ENCODE measurements around the gene UBAC2.
A peak's percentile ranks its signal among the peaks of the same experiment; 100 is the strongest.

The UBAC2 gene

DNA sequence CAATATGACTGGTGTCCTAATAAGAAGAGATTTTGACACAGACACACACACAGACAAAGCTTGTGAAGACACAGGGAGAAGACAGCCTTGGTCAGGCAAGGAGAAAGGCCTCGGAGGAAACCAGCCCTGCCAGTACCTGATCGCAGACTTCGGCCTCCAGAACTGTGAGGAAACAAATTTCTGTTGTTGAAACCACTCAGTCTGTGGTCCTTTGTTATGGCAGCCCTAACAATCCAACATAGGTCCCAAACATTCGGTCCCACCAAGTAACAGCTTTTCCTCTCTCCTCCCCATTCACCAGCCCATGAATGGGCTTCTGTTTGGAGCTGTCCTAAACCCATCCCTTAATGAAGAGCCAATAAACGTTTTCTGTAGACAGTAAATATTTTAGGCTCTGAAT lies 36.4 kb upstream of the UBAC2 start:
- Histone ChIP-seq H3K27ac (ENCODE audit: low read length) (no peak overlapping the region), H3K9me3 (ENCODE audit: control insufficient read depth in 1 of 2, low read length in 2 of 2) (no peaks in the 10 kb centered on the region), H3K4me1 (ENCODE audit: control insufficient read depth in 1 of 2, insufficient read depth in 2 of 2, low read length in 2 of 2) (no peaks in the 10 kb centered on the region), H3K27me3 (ENCODE audit: low read depth, low read length) (no peaks in the 10 kb centered on the region), H3K4me3 (ENCODE audit: low read depth in 1 of 2, low read length in 2 of 2) (no peak overlapping the region), H3K36me3 (ENCODE audit: control insufficient read depth in 1 of 2, insufficient read depth in 2 of 2, low read length in 2 of 2) (no peaks in the 10 kb centered on the region)

DNA sequence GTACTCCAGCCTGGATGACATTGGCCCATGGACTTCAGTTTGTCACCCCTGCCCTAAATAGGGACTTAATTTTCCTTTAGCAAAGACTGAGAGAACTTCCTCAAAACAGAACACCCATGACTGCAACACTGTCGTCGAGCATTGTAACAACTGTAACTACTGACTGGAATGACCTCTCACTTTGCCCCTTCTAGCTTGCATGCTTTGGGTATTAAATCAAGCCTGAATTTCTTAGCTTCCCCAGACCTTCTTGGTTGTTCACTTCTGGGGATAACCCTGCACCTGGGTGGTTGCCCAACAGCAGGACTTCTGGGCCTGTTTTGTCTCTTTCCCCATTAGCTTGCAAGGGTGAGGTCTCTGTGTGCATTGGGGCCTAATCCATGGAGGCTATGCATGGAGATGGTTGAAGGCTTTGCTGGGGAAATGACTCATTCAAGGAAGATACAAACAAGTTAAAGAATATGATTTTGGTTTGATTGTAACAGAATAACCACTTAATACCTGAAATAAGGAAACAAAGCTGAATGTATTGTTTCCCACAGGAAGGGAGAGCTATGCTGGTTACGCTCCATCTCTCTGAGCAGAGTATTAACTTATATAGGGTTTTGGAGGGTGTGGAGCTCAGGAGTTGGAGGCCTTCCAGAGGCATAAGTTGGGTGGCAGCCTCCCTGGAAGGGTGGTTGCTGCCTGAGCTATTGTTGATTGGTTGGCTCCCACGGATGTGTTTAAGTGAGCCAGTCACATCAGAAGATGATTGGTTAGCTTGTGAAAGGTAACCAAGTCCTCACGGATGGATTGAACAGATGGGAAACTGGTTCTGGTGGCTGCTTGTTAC lies 34.7 kb upstream of the UBAC2 start:
- Histone ChIP-seq H3K27me3 (ENCODE audit: low read depth, low read length) (no peaks in the 10 kb centered on the region), H3K4me1 (ENCODE audit: control insufficient read depth in 1 of 2, insufficient read depth in 2 of 2, low read length in 2 of 2) (no peaks in the 10 kb centered on the region), H3K9me3 (ENCODE audit: control insufficient read depth in 1 of 2, low read length in 2 of 2) (no peaks in the 10 kb centered on the region), H3K4me3 (ENCODE audit: low read depth in 1 of 2, low read length in 2 of 2) (no peak overlapping the region), H3K36me3 (ENCODE audit: control insufficient read depth in 1 of 2, insufficient read depth in 2 of 2, low read length in 2 of 2) (no peaks in the 10 kb centered on the region), H3K27ac (ENCODE audit: low read length) (no peak overlapping the region)

DNA sequence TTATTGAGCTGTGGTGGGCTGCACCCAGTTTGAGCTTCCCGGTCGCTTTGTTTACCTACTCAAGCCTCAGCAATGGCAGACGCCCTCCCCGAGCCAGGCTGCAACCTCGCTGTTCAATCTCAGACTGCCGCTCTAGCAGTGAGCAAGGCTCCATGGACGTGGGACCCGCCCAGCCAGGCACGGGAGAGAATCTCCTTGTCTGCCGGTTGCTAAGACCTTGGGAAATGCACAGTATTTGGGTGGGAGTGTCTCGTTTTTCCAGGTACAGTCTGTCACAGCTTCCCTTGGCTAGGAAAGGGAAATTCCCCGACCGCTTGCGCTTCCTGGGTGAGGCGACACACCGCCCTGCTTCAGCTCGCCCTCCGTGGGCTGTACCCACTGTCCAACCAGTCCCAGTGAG lies 27.7 kb upstream of the UBAC2 start:
- Histone ChIP-seq H3K27me3 (ENCODE audit: low read depth, low read length) (peaks cover 4% of the 10 kb centered on the region), H3K27ac (ENCODE audit: low read length) (no peak overlapping the region), H3K4me3 (ENCODE audit: low read depth in 1 of 2, low read length in 2 of 2) (no peak overlapping the region), H3K4me1 (ENCODE audit: control insufficient read depth in 1 of 2, insufficient read depth in 2 of 2, low read length in 2 of 2) (no peaks in the 10 kb centered on the region), H3K9me3 (ENCODE audit: control insufficient read depth in 1 of 2, low read length in 2 of 2) (no peaks in the 10 kb centered on the region), H3K36me3 (ENCODE audit: control insufficient read depth in 1 of 2, insufficient read depth in 2 of 2, low read length in 2 of 2) (no peaks in the 10 kb centered on the region)

DNA sequence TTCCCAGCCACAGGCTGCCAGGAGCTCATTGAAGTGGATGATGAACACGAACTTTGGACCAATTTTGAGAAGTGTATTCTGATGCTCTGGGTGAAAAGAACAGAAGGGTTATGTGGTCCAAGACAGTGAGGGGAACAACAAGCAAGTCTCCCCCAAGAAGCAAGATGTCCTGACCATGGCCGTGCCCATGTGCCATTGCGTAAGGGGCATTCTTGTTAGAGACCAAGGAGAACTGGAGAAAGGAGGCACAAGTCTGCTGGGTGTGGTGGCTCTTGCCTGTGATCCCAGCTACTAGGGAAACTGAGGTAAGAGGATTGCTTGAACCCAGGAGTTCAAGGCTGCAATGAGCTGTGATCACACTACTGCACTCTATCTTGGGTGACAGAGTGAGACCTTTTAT lies 27.0 kb upstream of the UBAC2 start:
- Histone ChIP-seq H3K4me1 (ENCODE audit: control insufficient read depth in 1 of 2, insufficient read depth in 2 of 2, low read length in 2 of 2) (no peaks in the 10 kb centered on the region), H3K27ac (ENCODE audit: low read length) (no peak overlapping the region), H3K9me3 (ENCODE audit: control insufficient read depth in 1 of 2, low read length in 2 of 2) (no peaks in the 10 kb centered on the region), H3K27me3 (ENCODE audit: low read depth, low read length) (peaks cover 4% of the 10 kb centered on the region), H3K36me3 (ENCODE audit: control insufficient read depth in 1 of 2, insufficient read depth in 2 of 2, low read length in 2 of 2) (no peaks in the 10 kb centered on the region), H3K4me3 (ENCODE audit: low read depth in 1 of 2, low read length in 2 of 2) (no peak overlapping the region)

DNA sequence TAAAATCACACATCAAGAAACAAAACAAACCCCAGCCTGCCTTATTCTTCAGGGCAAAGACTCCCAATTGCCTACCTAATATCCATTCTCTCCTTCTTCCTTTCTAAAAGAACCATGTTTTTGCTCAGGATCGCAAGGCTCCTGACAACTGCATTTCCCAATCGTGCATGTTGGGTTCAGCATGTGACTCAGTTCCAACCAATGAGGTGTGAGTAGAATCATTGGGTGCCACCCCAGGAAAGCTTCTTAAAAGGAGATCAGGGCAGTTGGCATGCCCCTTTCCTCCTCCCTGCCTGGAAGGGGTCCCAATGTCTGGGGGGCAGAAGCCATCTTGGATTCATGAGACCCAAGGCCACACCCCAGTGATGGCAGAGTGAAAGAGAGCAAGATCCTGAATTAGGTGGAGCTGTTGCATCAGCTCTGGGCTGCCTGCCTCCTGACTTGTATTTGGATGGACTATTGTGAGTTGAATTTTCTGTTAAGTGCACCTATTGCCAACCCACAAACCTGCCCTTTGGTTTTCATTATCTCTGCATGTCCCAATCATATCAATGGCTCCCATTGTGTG lies 26.0 kb upstream of the UBAC2 start:
- peaks cover 4% of the 10 kb centered on the region for H3K27me3 ChIP-seq (ENCODE audit: low read depth, low read length)
- H3K4me1 ChIP-seq (ENCODE audit: control insufficient read depth in 1 of 2, insufficient read depth in 2 of 2, low read length in 2 of 2) = no peaks in the 10 kb centered on the region
- H3K27ac ChIP-seq (ENCODE audit: low read length) = no peak overlapping the region
- H3K36me3 ChIP-seq (ENCODE audit: control insufficient read depth in 1 of 2, insufficient read depth in 2 of 2, low read length in 2 of 2) = no peaks in the 10 kb centered on the region
- H3K4me3 ChIP-seq (ENCODE audit: low read depth in 1 of 2, low read length in 2 of 2) = no peak overlapping the region
- no peaks in the 10 kb centered on the region for H3K9me3 ChIP-seq (ENCODE audit: control insufficient read depth in 1 of 2, low read length in 2 of 2)

DNA sequence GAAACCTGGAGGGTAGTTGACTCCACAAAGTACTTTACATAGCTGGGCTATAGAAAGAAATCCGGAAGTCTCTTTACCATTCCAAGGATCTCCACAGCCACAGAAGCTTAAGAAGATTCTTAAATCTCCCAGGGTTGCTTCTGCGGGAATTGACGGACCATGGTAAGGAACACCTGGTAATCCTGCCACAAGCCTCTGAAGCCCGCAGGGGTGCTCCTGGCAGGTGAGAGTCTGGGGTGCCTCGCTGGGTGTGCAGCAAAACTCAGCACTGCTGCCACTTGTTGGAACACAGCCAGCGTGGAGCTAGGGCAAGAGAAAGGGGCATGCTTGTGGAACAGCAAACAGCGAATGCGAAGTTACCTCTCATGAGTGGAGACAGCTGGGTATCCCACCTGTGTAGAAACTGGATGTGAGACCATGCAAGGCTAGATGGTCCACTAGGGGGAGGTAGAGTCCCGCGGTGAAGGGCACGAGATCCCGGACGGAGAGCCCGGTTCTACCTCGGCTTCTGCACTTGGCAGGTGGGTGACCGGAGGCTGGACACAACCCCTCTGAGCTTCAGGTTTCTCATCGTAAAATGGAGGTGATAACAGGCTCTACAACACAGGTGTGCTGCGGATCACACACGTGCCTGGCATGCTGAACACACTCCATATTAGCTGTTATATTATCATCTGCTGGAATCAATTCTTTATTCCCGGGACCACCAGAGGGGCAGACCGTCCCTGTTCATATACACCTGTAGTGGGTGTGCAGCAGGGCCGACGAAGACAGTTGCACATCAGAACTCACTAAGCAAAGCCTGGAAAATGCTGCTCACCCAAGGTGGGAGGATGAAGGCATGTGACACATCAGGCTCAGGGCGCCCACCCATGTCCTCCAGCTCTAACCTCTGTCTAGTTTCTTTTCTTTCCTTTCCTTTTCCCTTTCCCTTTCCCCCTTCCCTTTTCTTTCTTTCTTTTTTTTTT lies 24.1 kb upstream of the UBAC2 start:
- Histone ChIP-seq H3K36me3 (ENCODE audit: control insufficient read depth in 1 of 2, insufficient read depth in 2 of 2, low read length in 2 of 2) (no peaks in the 10 kb centered on the region), H3K27ac (ENCODE audit: low read length) (no peak overlapping the region), H3K4me1 (ENCODE audit: control insufficient read depth in 1 of 2, insufficient read depth in 2 of 2, low read length in 2 of 2) (no peaks in the 10 kb centered on the region), H3K27me3 (ENCODE audit: low read depth, low read length) (peaks cover 4% of the 10 kb centered on the region), H3K4me3 (ENCODE audit: low read depth in 1 of 2, low read length in 2 of 2) (peak overlapping the region in 1 of 2 donors; percentile 44), H3K9me3 (ENCODE audit: control insufficient read depth in 1 of 2, low read length in 2 of 2) (no peaks in the 10 kb centered on the region)

DNA sequence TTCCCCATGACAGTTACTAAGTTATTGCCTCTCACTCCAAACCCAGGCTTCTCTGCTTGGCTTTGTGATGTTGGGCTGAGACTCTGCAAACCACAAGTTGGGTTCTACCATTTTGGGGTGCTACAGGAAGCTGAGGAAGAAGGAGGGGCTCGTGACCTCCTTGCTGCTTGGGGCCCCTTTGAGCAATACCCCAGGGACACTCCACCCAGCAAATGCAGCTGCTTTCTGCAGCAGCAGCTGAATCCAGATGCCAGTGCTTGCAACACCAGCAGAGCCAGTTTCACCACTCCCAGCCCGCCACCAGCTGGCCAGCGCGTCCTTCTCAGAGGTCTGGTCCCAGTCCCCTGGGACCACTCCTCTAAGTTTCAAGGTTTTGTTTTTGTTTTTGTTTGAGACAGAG lies 22.0 kb upstream of the UBAC2 start:
- Histone ChIP-seq H3K4me1 (ENCODE audit: control insufficient read depth in 1 of 2, insufficient read depth in 2 of 2, low read length in 2 of 2) (no peaks in the 10 kb centered on the region), H3K9me3 (ENCODE audit: control insufficient read depth in 1 of 2, low read length in 2 of 2) (peaks cover 0 to 6% of the 10 kb centered on the region in 2 donors), H3K4me3 (ENCODE audit: low read depth in 1 of 2, low read length in 2 of 2) (no peak overlapping the region), H3K27me3 (ENCODE audit: low read depth, low read length) (peaks cover 4% of the 10 kb centered on the region), H3K36me3 (ENCODE audit: control insufficient read depth in 1 of 2, insufficient read depth in 2 of 2, low read length in 2 of 2) (no peaks in the 10 kb centered on the region), H3K27ac (ENCODE audit: low read length) (no peak overlapping the region)

DNA sequence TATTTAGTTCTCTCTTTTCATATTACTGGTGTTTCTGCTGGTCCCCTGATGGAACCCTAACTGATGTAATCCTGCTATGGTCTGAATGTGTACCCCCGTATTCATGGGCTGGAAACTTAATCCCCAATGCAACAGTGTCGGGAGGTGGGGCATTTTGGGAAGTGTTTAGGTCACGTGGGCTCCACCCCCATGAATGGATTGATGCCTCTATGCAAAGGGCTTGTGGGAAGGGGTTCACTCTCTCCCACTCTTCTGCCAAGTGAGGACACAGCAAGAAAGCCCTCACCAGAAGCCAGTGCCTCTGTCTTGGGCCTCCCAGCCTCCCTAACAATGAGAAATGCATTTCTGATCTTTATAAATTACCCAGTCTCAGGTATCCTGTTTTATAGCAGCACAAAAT lies 21.2 kb upstream of the UBAC2 start:
- H3K36me3 ChIP-seq (ENCODE audit: control insufficient read depth in 1 of 2, insufficient read depth in 2 of 2, low read length in 2 of 2) = no peaks in the 10 kb centered on the region
- no peaks in the 10 kb centered on the region for H3K4me1 ChIP-seq (ENCODE audit: control insufficient read depth in 1 of 2, insufficient read depth in 2 of 2, low read length in 2 of 2)
- peaks cover 4% of the 10 kb centered on the region for H3K27me3 ChIP-seq (ENCODE audit: low read depth, low read length)
- peaks cover 0 to 6% of the 10 kb centered on the region in 2 donors for H3K9me3 ChIP-seq (ENCODE audit: control insufficient read depth in 1 of 2, low read length in 2 of 2)
- no peak overlapping the region for H3K4me3 ChIP-seq (ENCODE audit: low read depth in 1 of 2, low read length in 2 of 2)
- H3K27ac ChIP-seq (ENCODE audit: low read length) = no peak overlapping the region

DNA sequence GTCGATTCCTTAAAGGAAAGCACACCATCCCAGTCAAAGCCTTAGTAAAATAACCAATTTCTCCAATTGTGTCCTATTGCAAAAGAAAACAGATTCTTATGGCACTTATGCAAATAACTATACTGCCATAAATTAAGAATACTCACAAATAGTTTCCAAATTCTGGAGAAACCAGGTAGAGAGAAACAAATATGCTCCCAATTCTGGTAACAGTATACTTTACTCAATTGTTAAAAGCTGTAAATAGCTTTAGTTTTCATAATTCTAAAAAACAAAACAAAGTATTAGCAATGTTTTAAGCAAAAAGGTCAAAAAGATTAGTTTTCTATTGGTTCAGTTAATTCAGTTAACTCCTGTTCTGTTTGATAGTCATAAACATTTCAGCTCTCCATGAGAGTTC lies 18.2 kb upstream of the UBAC2 start:
- H3K27me3 ChIP-seq (ENCODE audit: low read depth, low read length) = no peaks in the 10 kb centered on the region
- no peak overlapping the region for H3K27ac ChIP-seq (ENCODE audit: low read length)
- H3K36me3 ChIP-seq (ENCODE audit: control insufficient read depth in 1 of 2, insufficient read depth in 2 of 2, low read length in 2 of 2) = no peaks in the 10 kb centered on the region
- H3K4me3 ChIP-seq (ENCODE audit: low read depth in 1 of 2, low read length in 2 of 2) = no peak overlapping the region
- peaks cover 0 to 6% of the 10 kb centered on the region in 2 donors for H3K9me3 ChIP-seq (ENCODE audit: control insufficient read depth in 1 of 2, low read length in 2 of 2)
- H3K4me1 ChIP-seq (ENCODE audit: control insufficient read depth in 1 of 2, insufficient read depth in 2 of 2, low read length in 2 of 2) = no peaks in the 10 kb centered on the region

DNA sequence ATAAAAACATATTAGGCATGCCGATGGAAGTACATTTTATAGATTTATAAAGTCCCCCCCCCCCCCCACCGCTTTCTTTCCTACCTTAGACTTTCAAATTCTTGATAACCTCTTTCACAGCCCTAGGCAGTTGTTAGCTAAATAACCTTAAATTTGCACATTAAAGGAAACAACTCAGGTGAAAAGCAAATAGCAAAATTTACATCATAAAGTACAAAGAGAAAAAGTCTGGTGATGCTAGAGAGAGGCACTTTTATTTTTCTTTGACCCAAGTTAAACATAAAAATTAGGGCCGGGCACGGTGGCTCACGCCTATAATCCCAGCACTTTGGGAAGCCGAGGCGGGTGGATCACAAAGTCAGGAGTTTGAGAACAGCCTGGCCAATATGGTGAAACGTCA lies 15.0 kb upstream of the UBAC2 start:
- Histone ChIP-seq H3K4me3 (ENCODE audit: low read depth in 1 of 2, low read length in 2 of 2) (no peak overlapping the region), H3K4me1 (ENCODE audit: control insufficient read depth in 1 of 2, insufficient read depth in 2 of 2, low read length in 2 of 2) (peaks cover 0 to 2% of the 10 kb centered on the region in 2 donors), H3K9me3 (ENCODE audit: control insufficient read depth in 1 of 2, low read length in 2 of 2) (peaks cover 0 to 6% of the 10 kb centered on the region in 2 donors), H3K27ac (ENCODE audit: low read length) (no peak overlapping the region), H3K36me3 (ENCODE audit: control insufficient read depth in 1 of 2, insufficient read depth in 2 of 2, low read length in 2 of 2) (no peaks in the 10 kb centered on the region), H3K27me3 (ENCODE audit: low read depth, low read length) (no peaks in the 10 kb centered on the region)

All from muscle layer of duodenum (tissue), 2 donors.